ENCODE data around the gene FBXO9. TPM values are rescaled to one million over a fixed set of nuclear protein-coding genes. Genes with fewer than 3 reads are reported as not detected.

Gene FBXO9
- total and polyA plus RNA-seq, 4 experiments from 2014 or later = 56.2 to 136 (median 93.4) TPM

DNA sequence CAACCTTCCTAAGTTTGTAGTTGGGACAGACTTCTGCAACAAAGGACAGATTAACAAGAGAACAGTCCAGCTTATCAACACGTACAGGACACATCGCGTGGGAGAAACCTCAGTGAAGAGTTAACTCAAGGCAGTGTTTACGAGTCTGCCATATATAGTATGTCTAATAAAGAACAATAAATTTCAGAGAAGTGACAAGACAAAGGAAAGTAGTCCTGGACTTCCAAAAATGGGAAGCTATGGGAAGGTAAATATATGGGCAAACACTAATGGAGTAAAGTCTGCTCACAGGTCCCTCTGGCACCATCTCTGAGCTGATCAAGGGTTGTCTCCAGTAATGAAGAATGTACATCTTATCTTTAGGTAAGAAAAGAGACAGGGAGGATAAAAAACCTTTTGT, 48.5 kb downstream of the FBXO9 start:
- no peak overlapping the region for H3K4me3 Mint-ChIP-seq
- H3K4me3 ChIP-seq (ENCODE audit: low read length in 2 of 2) = no peak overlapping the region
- no peaks in the 10 kb centered on the region for H3K27me3 Mint-ChIP-seq
- CTCF ChIA-PET (ENCODE audit: partially characterized antibody) = interaction anchor here (0.8 to 0.9 kb wide), 2 partner anchors 9 to 537 kb away, joined by 3 read pairs; no protein-coding TSS in a partner anchor
- no peak for DNase-seq
- no peak overlapping the region for H3K27ac Mint-ChIP-seq
- intact Hi-C loops (cut with micrococcal nuclease) = no loop called here
- no peak overlapping the region for H3K27ac ChIP-seq (ENCODE audit: low read depth, low read length)
- H3K4me1 Mint-ChIP-seq = peaks cover 4 to 13% (median 7%) of the 10 kb centered on the region in 4 donors
- no peaks in the 10 kb centered on the region for H3K36me3 ChIP-seq (ENCODE audit: insufficient read depth, low read length)
- H3K4me1 ChIP-seq (ENCODE audit: insufficient read depth, low read length) = peaks cover 11% of the 10 kb centered on the region
- no peaks in the 10 kb centered on the region for H3K27me3 ChIP-seq (ENCODE audit: insufficient read depth, low read length)
- peaks cover 0 to 5% of the 10 kb centered on the region in 2 donors for H3K9me3 ChIP-seq (ENCODE audit: control insufficient read depth in 1 of 2, low read length in 2 of 2)
- POLR2A ChIA-PET (ENCODE audit: partially characterized antibody) = no interaction called here
- H3K36me3 Mint-ChIP-seq = no peaks in the 10 kb centered on the region
- H3K9me3 Mint-ChIP-seq = peaks cover 0 to 9% (median 7%) of the 10 kb centered on the region in 8 donors

- H3K4me3 Mint-ChIP-seq = no peak overlapping the region
- no peak for DNase-seq
- peaks cover 0 to 9% (median 7%) of the 10 kb centered on the region in 8 donors for H3K9me3 Mint-ChIP-seq
- H3K4me3 ChIP-seq (ENCODE audit: low read length in 2 of 2) = no peak overlapping the region
- intact Hi-C loops (cut with micrococcal nuclease) = no loop called here
- POLR2A ChIA-PET (ENCODE audit: partially characterized antibody) = no interaction called here
- peaks cover 11% of the 10 kb centered on the region for H3K4me1 ChIP-seq (ENCODE audit: insufficient read depth, low read length)
- CTCF ChIA-PET (ENCODE audit: partially characterized antibody) = no interaction called here
- no peaks in the 10 kb centered on the region for H3K36me3 Mint-ChIP-seq
- no peak overlapping the region for H3K27ac Mint-ChIP-seq
- no peaks in the 10 kb centered on the region for H3K36me3 ChIP-seq (ENCODE audit: insufficient read depth, low read length)
- peaks cover 2 to 4% of the 10 kb centered on the region in 2 donors for H3K27me3 Mint-ChIP-seq
- H3K27ac ChIP-seq (ENCODE audit: low read depth, low read length) = no peak overlapping the region
- peaks cover 0 to 5% of the 10 kb centered on the region in 2 donors for H3K9me3 ChIP-seq (ENCODE audit: control insufficient read depth in 1 of 2, low read length in 2 of 2)
- H3K4me1 Mint-ChIP-seq = peaks cover 4 to 13% (median 7%) of the 10 kb centered on the region in 4 donors
- H3K27me3 ChIP-seq (ENCODE audit: insufficient read depth, low read length) = no peaks in the 10 kb centered on the region
These were observed 49.9 kb downstream of the FBXO9 start for GRCh38 chr6:53115113-53115512.

DNA sequence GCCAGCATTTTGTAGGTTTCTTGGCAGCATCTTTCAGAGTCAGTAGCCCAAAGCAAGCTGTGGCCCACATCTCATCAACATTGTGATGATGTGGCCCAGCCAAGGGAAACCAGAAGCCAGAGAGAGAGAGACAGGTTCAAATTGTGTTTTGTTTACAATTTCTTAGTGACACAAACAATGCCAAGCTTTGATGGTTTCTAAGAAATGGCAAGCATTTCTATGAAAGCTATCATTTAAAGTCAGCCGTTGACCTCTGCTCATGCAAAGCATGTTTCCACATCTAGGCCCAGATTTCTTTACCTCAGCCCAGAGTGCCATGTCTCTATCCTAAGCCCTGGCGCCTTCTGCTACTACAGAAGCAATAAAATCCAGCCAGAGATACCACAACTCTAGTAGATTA, 50.5 kb downstream of the FBXO9 start:
- POLR2A ChIA-PET (ENCODE audit: partially characterized antibody) = no interaction called here
- H3K27me3 ChIP-seq (ENCODE audit: insufficient read depth, low read length) = no peaks in the 10 kb centered on the region
- Mint-ChIP-seq H3K9me3 (peaks cover 0 to 9% (median 7%) of the 10 kb centered on the region in 8 donors), H3K27me3 (peaks cover 2 to 4% of the 10 kb centered on the region in 2 donors), H3K27ac (no peak overlapping the region), H3K4me1 (peaks cover 4 to 13% (median 7%) of the 10 kb centered on the region in 4 donors), H3K4me3 (no peak overlapping the region), H3K36me3 (no peaks in the 10 kb centered on the region)
- DNase-seq = no peak
- H3K36me3 ChIP-seq (ENCODE audit: insufficient read depth, low read length) = no peaks in the 10 kb centered on the region
- CTCF ChIA-PET (ENCODE audit: partially characterized antibody) = no interaction called here
- no peak overlapping the region for H3K27ac ChIP-seq (ENCODE audit: low read depth, low read length)
- no peak overlapping the region for H3K4me3 ChIP-seq (ENCODE audit: low read length in 2 of 2)
- intact Hi-C loops (cut with micrococcal nuclease) = no loop called here
- peaks cover 0 to 5% of the 10 kb centered on the region in 2 donors for H3K9me3 ChIP-seq (ENCODE audit: control insufficient read depth in 1 of 2, low read length in 2 of 2)
- peaks cover 11% of the 10 kb centered on the region for H3K4me1 ChIP-seq (ENCODE audit: insufficient read depth, low read length)

DNA sequence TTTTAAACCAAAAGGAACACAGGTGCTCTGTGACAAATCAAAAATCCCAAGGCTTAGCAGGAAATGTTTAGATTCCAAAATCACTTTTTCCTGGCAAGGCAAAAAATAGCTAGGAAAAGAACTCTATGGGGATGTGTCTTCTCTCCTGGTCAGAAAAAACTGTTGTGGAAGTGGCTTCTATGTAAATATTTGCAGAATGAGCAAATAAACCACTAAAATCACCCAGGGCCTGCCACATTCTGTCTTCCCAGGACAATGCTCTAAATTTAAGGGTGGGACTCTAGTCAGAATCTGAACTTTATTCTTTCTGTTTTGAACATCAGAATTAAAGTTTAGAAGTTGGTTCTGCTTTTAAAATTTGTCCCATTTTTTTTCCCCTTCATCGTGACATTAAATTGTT, 54.1 kb downstream of the FBXO9 start:
- H3K4me1 ChIP-seq (ENCODE audit: insufficient read depth, low read length) = no peaks in the 10 kb centered on the region
- H3K4me3 ChIP-seq (ENCODE audit: low read length in 2 of 2) = no peak overlapping the region
- POLR2A ChIA-PET (ENCODE audit: partially characterized antibody) = no interaction called here
- H3K9me3 ChIP-seq (ENCODE audit: control insufficient read depth in 1 of 2, low read length in 2 of 2) = peaks cover 0 to 5% of the 10 kb centered on the region in 2 donors
- H3K4me1 Mint-ChIP-seq = no peaks in the 10 kb centered on the region
- intact Hi-C loops (cut with micrococcal nuclease) = no loop called here
- no peak overlapping the region for H3K27ac ChIP-seq (ENCODE audit: low read depth, low read length)
- no peak overlapping the region for H3K4me3 Mint-ChIP-seq
- no peaks in the 10 kb centered on the region for H3K36me3 ChIP-seq (ENCODE audit: insufficient read depth, low read length)
- H3K27me3 ChIP-seq (ENCODE audit: insufficient read depth, low read length) = no peaks in the 10 kb centered on the region
- H3K9me3 Mint-ChIP-seq = peaks cover 0 to 9% (median 6%) of the 10 kb centered on the region in 8 donors
- no peak for DNase-seq
- no peaks in the 10 kb centered on the region for H3K36me3 Mint-ChIP-seq
- peaks cover 6% of the 10 kb centered on the region in 2 donors for H3K27me3 Mint-ChIP-seq
- CTCF ChIA-PET (ENCODE audit: partially characterized antibody) = no interaction called here
- no peak overlapping the region for H3K27ac Mint-ChIP-seq

DNA sequence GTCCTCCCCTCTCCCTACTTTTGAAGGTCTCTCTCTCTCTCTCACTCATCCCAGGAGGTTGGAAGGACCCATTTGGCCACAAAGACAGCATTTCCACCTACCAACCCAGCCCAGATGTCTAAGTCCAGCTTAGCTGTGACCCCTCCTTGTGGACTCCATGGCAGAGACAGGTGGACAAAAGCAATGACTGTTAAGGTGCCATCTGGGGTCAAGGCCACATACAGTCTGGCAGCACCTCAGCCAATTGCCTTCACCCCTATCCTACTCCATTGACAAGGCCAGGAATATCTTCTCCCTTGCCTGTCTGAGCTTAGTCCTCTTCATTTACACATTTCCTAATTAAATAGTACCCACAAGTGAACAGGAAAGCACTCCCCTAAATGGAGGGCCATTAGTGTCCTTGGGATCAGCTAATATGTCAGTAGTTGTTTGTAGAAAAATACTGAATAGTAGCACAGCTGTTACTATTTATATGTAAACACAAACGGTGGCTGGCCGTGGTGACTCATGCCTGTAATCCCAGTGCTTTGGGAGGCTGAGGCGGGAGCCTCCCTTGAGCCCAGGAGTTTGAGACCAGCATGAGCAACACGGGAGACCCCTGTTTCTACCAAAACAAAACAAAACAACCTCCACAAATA, 54.7 kb downstream of the FBXO9 start:
- H3K36me3 Mint-ChIP-seq = no peaks in the 10 kb centered on the region
- DNase-seq = no peak
- CTCF ChIA-PET (ENCODE audit: partially characterized antibody) = interaction anchor here (0.5 kb wide), 1 partner anchor 123 kb away, joined by 3 read pairs; no protein-coding TSS in a partner anchor
- Histone ChIP-seq H3K9me3 (ENCODE audit: control insufficient read depth in 1 of 2, low read length in 2 of 2) (peaks cover 0 to 2% of the 10 kb centered on the region in 2 donors), H3K27me3 (ENCODE audit: insufficient read depth, low read length) (no peaks in the 10 kb centered on the region), H3K36me3 (ENCODE audit: insufficient read depth, low read length) (no peaks in the 10 kb centered on the region), H3K4me1 (ENCODE audit: insufficient read depth, low read length) (no peaks in the 10 kb centered on the region), H3K27ac (ENCODE audit: low read depth, low read length) (no peak overlapping the region), H3K4me3 (ENCODE audit: low read length in 2 of 2) (no peak overlapping the region)
- H3K4me3 Mint-ChIP-seq = no peak overlapping the region
- intact Hi-C loops (cut with micrococcal nuclease) = no loop called here
- peaks cover 6% of the 10 kb centered on the region in 2 donors for H3K27me3 Mint-ChIP-seq
- H3K4me1 Mint-ChIP-seq = no peaks in the 10 kb centered on the region
- POLR2A ChIA-PET (ENCODE audit: partially characterized antibody) = no interaction called here
- peaks cover 0 to 9% (median 5%) of the 10 kb centered on the region in 8 donors for H3K9me3 Mint-ChIP-seq
- no peak overlapping the region for H3K27ac Mint-ChIP-seq

GRCh38 chr6:53124131-53124800, 59.1 kb downstream of the FBXO9 start:
- H3K4me3 ChIP-seq (ENCODE audit: low read length in 2 of 2) = no peak overlapping the region
- Mint-ChIP-seq H3K27ac (no peak overlapping the region), H3K36me3 (no peaks in the 10 kb centered on the region), H3K9me3 (no peaks in the 10 kb centered on the region), H3K4me1 (no peaks in the 10 kb centered on the region), H3K4me3 (no peak overlapping the region), H3K27me3 (peaks cover 16 to 17% of the 10 kb centered on the region in 2 donors)
- no peaks in the 10 kb centered on the region for H3K9me3 ChIP-seq (ENCODE audit: control insufficient read depth in 1 of 2, low read length in 2 of 2)
- intact Hi-C loops (cut with micrococcal nuclease) = no loop called here
- ChIA-PET POLR2A (ENCODE audit: partially characterized antibody) (no interaction called here), CTCF (ENCODE audit: partially characterized antibody) (no interaction called here)
- H3K4me1 ChIP-seq (ENCODE audit: insufficient read depth, low read length) = no peaks in the 10 kb centered on the region
- DNase-seq = no peak
- no peak overlapping the region for H3K27ac ChIP-seq (ENCODE audit: low read depth, low read length)
- no peaks in the 10 kb centered on the region for H3K27me3 ChIP-seq (ENCODE audit: insufficient read depth, low read length)
- no peaks in the 10 kb centered on the region for H3K36me3 ChIP-seq (ENCODE audit: insufficient read depth, low read length)

DNA sequence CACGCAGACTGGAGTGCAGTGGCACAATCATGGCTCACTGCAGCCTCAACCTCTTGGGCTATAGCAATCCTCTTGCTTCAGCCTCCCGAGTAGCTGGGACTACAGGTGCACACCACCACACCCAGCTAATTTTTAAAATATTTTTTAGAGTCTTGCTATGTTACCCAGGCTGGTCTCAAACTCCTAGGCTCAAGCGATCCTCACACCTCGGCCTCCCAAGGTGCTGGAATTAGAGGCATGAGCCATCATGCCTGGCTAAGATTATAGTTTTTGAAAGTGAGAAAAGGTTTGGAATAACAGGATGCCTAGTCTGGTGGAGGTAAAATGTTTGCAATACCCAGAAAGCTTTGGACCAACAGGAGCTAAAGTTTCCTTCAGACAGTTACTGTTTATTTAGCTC, 60.1 kb downstream of the FBXO9 start:
- no peaks in the 10 kb centered on the region for H3K36me3 Mint-ChIP-seq
- H3K9me3 ChIP-seq (ENCODE audit: control insufficient read depth in 1 of 2, low read length in 2 of 2) = no peaks in the 10 kb centered on the region
- ChIA-PET CTCF (ENCODE audit: partially characterized antibody) (no interaction called here), POLR2A (ENCODE audit: partially characterized antibody) (no interaction called here)
- H3K36me3 ChIP-seq (ENCODE audit: insufficient read depth, low read length) = no peaks in the 10 kb centered on the region
- peaks cover 15% of the 10 kb centered on the region in 2 donors for H3K27me3 Mint-ChIP-seq
- H3K9me3 Mint-ChIP-seq = no peaks in the 10 kb centered on the region
- H3K4me3 Mint-ChIP-seq = no peak overlapping the region
- no peak overlapping the region for H3K27ac Mint-ChIP-seq
- H3K4me3 ChIP-seq (ENCODE audit: low read length in 2 of 2) = no peak overlapping the region
- no peaks in the 10 kb centered on the region for H3K4me1 ChIP-seq (ENCODE audit: insufficient read depth, low read length)
- no peaks in the 10 kb centered on the region for H3K27me3 ChIP-seq (ENCODE audit: insufficient read depth, low read length)
- DNase-seq = no peak
- intact Hi-C loops (cut with micrococcal nuclease) = no loop called here
- H3K27ac ChIP-seq (ENCODE audit: low read depth, low read length) = no peak overlapping the region
- H3K4me1 Mint-ChIP-seq = no peaks in the 10 kb centered on the region
